SW480 (cell line): ENCODE measurements around the gene INPPL1.

Source experiments
- DNase-seq: peaks from one replicate; pipeline ENCODE4 v3.0.0-alpha.2; 2016; ENCODE audit warnings: low spot score

INPPL1 gene

DNA sequence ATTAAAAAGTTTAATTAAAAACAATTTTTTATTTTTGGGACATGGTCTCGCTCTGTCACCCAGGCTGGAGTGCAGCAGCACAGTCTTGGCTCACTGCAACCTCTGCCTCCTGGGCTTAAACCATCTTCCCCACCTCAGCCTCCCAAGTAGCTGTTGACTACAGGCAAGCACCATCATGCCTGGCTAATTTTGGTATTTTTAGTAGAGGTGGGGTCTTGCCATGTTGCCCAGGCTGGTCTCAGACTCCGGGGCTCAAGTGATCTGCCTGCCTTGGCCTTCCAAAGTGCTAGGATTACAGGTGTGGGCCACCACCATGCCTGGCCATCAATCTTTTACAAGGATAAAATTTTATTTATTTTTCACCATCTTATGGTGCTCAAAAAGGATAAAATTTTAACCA lies 62.7 kb downstream of the INPPL1 start:
- no peak for DNase-seq
